ENCODE measurements around the gene TCF7L2.

GRCh38 chr10:112918771-112919170 is 31.3 kb upstream of the TCF7L2 start:
- TF ChIP-seq, protein P1, sequence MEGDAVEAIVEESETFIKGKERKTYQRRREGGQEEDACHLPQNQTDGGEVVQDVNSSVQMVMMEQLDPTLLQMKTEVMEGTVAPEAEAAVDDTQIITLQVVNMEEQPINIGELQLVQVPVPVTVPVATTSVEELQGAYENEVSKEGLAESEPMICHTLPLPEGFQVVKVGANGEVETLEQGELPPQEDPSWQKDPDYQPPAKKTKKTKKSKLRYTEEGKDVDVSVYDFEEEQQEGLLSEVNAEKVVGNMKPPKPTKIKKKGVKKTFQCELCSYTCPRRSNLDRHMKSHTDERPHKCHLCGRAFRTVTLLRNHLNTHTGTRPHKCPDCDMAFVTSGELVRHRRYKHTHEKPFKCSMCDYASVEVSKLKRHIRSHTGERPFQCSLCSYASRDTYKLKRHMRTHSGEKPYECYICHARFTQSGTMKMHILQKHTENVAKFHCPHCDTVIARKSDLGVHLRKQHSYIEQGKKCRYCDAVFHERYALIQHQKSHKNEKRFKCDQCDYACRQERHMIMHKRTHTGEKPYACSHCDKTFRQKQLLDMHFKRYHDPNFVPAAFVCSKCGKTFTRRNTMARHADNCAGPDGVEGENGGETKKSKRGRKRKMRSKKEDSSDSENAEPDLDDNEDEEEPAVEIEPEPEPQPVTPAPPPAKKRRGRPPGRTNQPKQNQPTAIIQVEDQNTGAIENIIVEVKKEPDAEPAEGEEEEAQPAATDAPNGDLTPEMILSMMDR (IDR thresholded peaks at IDR 0.05) = no peak
- no peak for TF ChIP-seq POLR2A (IDR thresholded peaks at IDR 0.05)

All from ovary (tissue), 3 donors.